H7 (cell line): ENCODE measurements around the gene UBASH3B. TPM values are rescaled to one million over a fixed set of nuclear protein-coding genes. Genes with fewer than 3 reads are reported as not detected.

Experiments
- DNase-seq: peaks from one replicate; pipeline ENCODE4 v3.0.0; 2012
- H3K27me3 ChIP-seq: 2 replicates; pipeline ENCODE4 v1.6.0; 2011; ENCODE audit warnings: mild to moderate bottlenecking, low read length; ENCODE audit not compliant: control insufficient read depth, insufficient read depth
- H3K36me3 ChIP-seq: replicated peaks from 2 replicates; pipeline ENCODE4 v1.5.1; 2011; ENCODE audit warnings: low read length; ENCODE audit not compliant: control insufficient read depth, insufficient read depth
- H3K4me3 ChIP-seq: 2 replicates; pipeline ENCODE4 v1.5.1; 2011; ENCODE audit warnings: low read depth, mild to moderate bottlenecking, control low read depth, low read length, moderate library complexity; ENCODE audit not compliant: insufficient read depth
- total RNA-seq: library from RNA; depleted of rRNA; stranded (reverse); fragments of >200 nt; shearing (Covaris generic); gene quantifications from 2 replicates; pipeline ENCODE4 v1.2.3, GENCODE V29; 2014

UBASH3B gene
- total RNA-seq, 1 experiment from 2014 or later: 15.9 TPM

GRCh38 chr11:122634501-122634900, 21.0 kb upstream of the UBASH3B start:
- no peaks in the 10 kb centered on the region for H3K36me3 ChIP-seq
- H3K4me3 ChIP-seq: no peak overlapping the region
- no peaks in the 10 kb centered on the region for H3K27me3 ChIP-seq
- peak; percentile 47 for DNase-seq

GRCh38 chr11:122637541-122637940, 18.0 kb upstream of the UBASH3B start:
- no peak for DNase-seq
- Histone ChIP-seq H3K4me3 (no peak overlapping the region), H3K27me3 (no peaks in the 10 kb centered on the region), H3K36me3 (no peaks in the 10 kb centered on the region)

- H3K27me3 ChIP-seq: no peaks in the 10 kb centered on the region
- DNase-seq: no peak
- H3K4me3 ChIP-seq: no peak overlapping the region
- no peaks in the 10 kb centered on the region for H3K36me3 ChIP-seq
Observed at GRCh38 chr11:122642472-122642922, 13.0 kb upstream of the UBASH3B start.

GRCh38 chr11:122642971-122643370, 12.6 kb upstream of the UBASH3B start:
- no peaks in the 10 kb centered on the region for H3K27me3 ChIP-seq
- no peaks in the 10 kb centered on the region for H3K36me3 ChIP-seq
- DNase-seq: no peak
- no peak overlapping the region for H3K4me3 ChIP-seq

GRCh38 chr11:122645847-122646246, 9.7 kb upstream of the UBASH3B start:
- no peak overlapping the region for H3K4me3 ChIP-seq
- DNase-seq: no peak
- no peaks in the 10 kb centered on the region for H3K27me3 ChIP-seq
- H3K36me3 ChIP-seq: no peaks in the 10 kb centered on the region

- Histone ChIP-seq H3K27me3 (no peaks in the 10 kb centered on the region), H3K4me3 (no peak overlapping the region), H3K36me3 (no peaks in the 10 kb centered on the region)
- no peak for DNase-seq
Observed at GRCh38 chr11:122646549-122647340, 8.8 kb upstream of the UBASH3B start.

- no peak for DNase-seq
- Histone ChIP-seq H3K27me3 (no peaks in the 10 kb centered on the region), H3K4me3 (no peak overlapping the region), H3K36me3 (no peaks in the 10 kb centered on the region)
Observed at GRCh38 chr11:122647736-122648275, 7.7 kb upstream of the UBASH3B start.

- no peak for DNase-seq
- no peaks in the 10 kb centered on the region for H3K36me3 ChIP-seq
- H3K4me3 ChIP-seq: no peak overlapping the region
Observed at GRCh38 chr11:122649116-122649515, 6.4 kb upstream of the UBASH3B start.

GRCh38 chr11:122650619-122651018, 4.9 kb upstream of the UBASH3B start:
- DNase-seq: no peak

More at GRCh38 chr11:122649116-122649515, 6.4 kb upstream of the UBASH3B start:
- H3K27me3 ChIP-seq: peaks cover under 1% of the 10 kb centered on the region

GRCh38 chr11:122652495-122652894, 3.0 kb upstream of the UBASH3B start:
- DNase-seq: no peak
- no peak overlapping the region for H3K4me3 ChIP-seq

More at GRCh38 chr11:122650619-122651018, 4.9 kb upstream of the UBASH3B start:
- H3K36me3 ChIP-seq: no peaks in the 10 kb centered on the region
- H3K4me3 ChIP-seq: no peak overlapping the region
- H3K27me3 ChIP-seq: peaks cover 8% of the 10 kb centered on the region

GRCh38 chr11:122653916-122654585, 1.5 kb upstream of the UBASH3B start:
- DNase-seq: no peak
- H3K4me3 ChIP-seq: no peak overlapping the region
- peaks cover 13% of the 10 kb centered on the region for H3K27me3 ChIP-seq
- H3K36me3 ChIP-seq: no peaks in the 10 kb centered on the region

More at GRCh38 chr11:122652495-122652894, 3.0 kb upstream of the UBASH3B start:
- Histone ChIP-seq H3K36me3 (no peaks in the 10 kb centered on the region), H3K27me3 (peaks cover 13% of the 10 kb centered on the region)

GRCh38 chr11:122656073-122656630, 630 bp downstream of the UBASH3B start:
- peaks cover 13% of the 10 kb centered on the region for H3K27me3 ChIP-seq
- no peaks in the 10 kb centered on the region for H3K36me3 ChIP-seq
- DNase-seq: peak; percentile 85
- peak overlapping the region; percentile 79 for H3K4me3 ChIP-seq

GRCh38 chr11:122656631-122657101, 1.1 kb downstream of the UBASH3B start:
- peak; percentile 87 for DNase-seq
- no peaks in the 10 kb centered on the region for H3K36me3 ChIP-seq
- H3K4me3 ChIP-seq: peak overlapping the region; percentile 79
- peaks cover 13% of the 10 kb centered on the region for H3K27me3 ChIP-seq

- no peak overlapping the region for H3K4me3 ChIP-seq
- no peak for DNase-seq
- H3K36me3 ChIP-seq: no peaks in the 10 kb centered on the region
- H3K27me3 ChIP-seq: peaks cover 7% of the 10 kb centered on the region
Observed at GRCh38 chr11:122659676-122660554, 4.4 kb downstream of the UBASH3B start.
